Mesendoderm (in vitro differentiated cells): Measurements from ENCODE around the gene DLG5.
A peak's percentile ranks its signal among the peaks of the same experiment; 100 is the strongest.

Source experiments
- DNase-seq: peaks from one replicate; pipeline ENCODE4 v3.0.0; 2013
- H2AK5ac ChIP-seq: 2 replicates; pipeline ENCODE4 v1.6.1; 2013; ENCODE audit warnings: low read length, inconsistent platforms
- H2BK120ac ChIP-seq: 2 replicates; pipeline ENCODE4 v1.6.1; 2013; ENCODE audit warnings: low read depth, mild to moderate bottlenecking, low read length, moderate library complexity, mixed read lengths
- H2BK15ac ChIP-seq: replicated peaks from 2 replicates; pipeline ENCODE4 v1.6.1; 2013; ENCODE audit warnings: low read depth, mild to moderate bottlenecking, moderate library complexity
- H2BK5ac ChIP-seq: 2 replicates; pipeline ENCODE4 v1.6.1; 2013; ENCODE audit warnings: low read length, inconsistent platforms
- H3K18ac ChIP-seq: 2 replicates; pipeline ENCODE4 v1.6.1; 2013; ENCODE audit warnings: mild to moderate bottlenecking, low read length, mixed read lengths
- H3K23ac ChIP-seq: one replicate; pipeline ENCODE4 v1.6.1; 2013; ENCODE audit warnings: low read length
- H3K27ac ChIP-seq: 2 replicates; pipeline ENCODE4 v1.5.1; 2013; ENCODE audit warnings: low read depth, mild to moderate bottlenecking, inconsistent platforms, low read length, moderate library complexity
- H3K27me3 ChIP-seq: 2 replicates; pipeline ENCODE4 v1.6.1; 2013; ENCODE audit warnings: low read length, control low read depth, mild to moderate bottlenecking, inconsistent platforms; ENCODE audit not compliant: insufficient read depth, poor library complexity
- H3K36me3 ChIP-seq: 2 replicates; pipeline ENCODE4 v1.6.1; 2013; ENCODE audit warnings: low read length, inconsistent platforms; ENCODE audit not compliant: control insufficient read depth, insufficient read depth
- H3K4ac ChIP-seq: one replicate; pipeline ENCODE4 v1.6.1; 2013; ENCODE audit warnings: low read depth, mild to moderate bottlenecking, low read length, moderate library complexity
- H3K4me1 ChIP-seq: 2 replicates; pipeline ENCODE4 v1.6.1; 2013; ENCODE audit warnings: low read depth, low read length, inconsistent platforms; ENCODE audit not compliant: control insufficient read depth
- H3K4me2 ChIP-seq: 2 replicates; pipeline ENCODE4 v1.6.1; 2013; ENCODE audit warnings: low read length
- H3K4me3 ChIP-seq: 2 replicates; pipeline ENCODE4 v1.5.1; 2013; ENCODE audit warnings: mild to moderate bottlenecking, low read length
- H3K56ac ChIP-seq: one replicate; pipeline ENCODE4 v1.6.1; 2013; ENCODE audit warnings: low read length
- H3K79me1 ChIP-seq: 2 replicates; pipeline ENCODE4 v1.6.1; 2013; ENCODE audit warnings: low read length, inconsistent platforms
- H3K79me2 ChIP-seq: 2 replicates; pipeline ENCODE4 v1.6.1; 2013; ENCODE audit warnings: mild to moderate bottlenecking, low read length; ENCODE audit not compliant: control insufficient read depth, insufficient read depth
- H3K9ac ChIP-seq: 2 replicates; pipeline ENCODE4 v1.6.1; 2013; ENCODE audit warnings: low read length, inconsistent platforms
- H4K5ac ChIP-seq: one replicate; pipeline ENCODE4 v1.6.1; 2013; ENCODE audit warnings: low read length
- H4K8ac ChIP-seq: one replicate; pipeline ENCODE4 v1.6.1; 2013; ENCODE audit warnings: low read depth, mild to moderate bottlenecking, control low read depth, low read length, moderate library complexity
- WGBS: extraction: QIAGEN DNeasy Blood & Tissue Kit; methylation state at CpG from one replicate; pipeline ENCODE4 v1.1.7; 2013; ENCODE audit warnings: low lambda C conversion rate, missing lambda C conversion rate; ENCODE audit not compliant: insufficient coverage; ENCODE audit errors: extremely low coverage; 5-methylcytosine and 5-hydroxymethylcytosine counted together

Gene DLG5

GRCh38 chr10:77782328-77783061 lies 144.1 kb downstream of the DLG5 start:
- no CpG with 5 or more reads among the region's 8 CpGs for WGBS
- H3K4ac ChIP-seq = no peak overlapping the region
- peaks cover 13% of the 10 kb centered on the region for H3K36me3 ChIP-seq

GRCh38 chr10:77781451-77782327 lies 144.9 kb downstream of the DLG5 start:
- H4K5ac ChIP-seq = no peak overlapping the region
- no peak overlapping the region for H3K9ac ChIP-seq
- H3K4me3 ChIP-seq = no peak overlapping the region
- no peaks in the 10 kb centered on the region for H3K27me3 ChIP-seq
- H3K23ac ChIP-seq = no peak overlapping the region
- no peak overlapping the region for H2BK120ac ChIP-seq
- H2AK5ac ChIP-seq = no peak overlapping the region
- no peak overlapping the region for H3K18ac ChIP-seq
- no peak overlapping the region for H2BK5ac ChIP-seq
- no peak for DNase-seq
- no peak overlapping the region for H4K8ac ChIP-seq
- no peak overlapping the region for H3K27ac ChIP-seq
- H3K4me2 ChIP-seq = no peak overlapping the region
- no peak overlapping the region for H3K4ac ChIP-seq
- no peaks in the 10 kb centered on the region for H3K79me1 ChIP-seq
- no peak overlapping the region for H2BK15ac ChIP-seq
- H3K56ac ChIP-seq = no peak overlapping the region
- peaks cover 13% of the 10 kb centered on the region for H3K36me3 ChIP-seq
- H3K4me1 ChIP-seq = no peaks in the 10 kb centered on the region
- H3K79me2 ChIP-seq = no peaks in the 10 kb centered on the region
- WGBS = no CpG with 5 or more reads among the region's 27 CpGs

More at GRCh38 chr10:77782328-77783061, 144.1 kb downstream of the DLG5 start:
- H4K8ac ChIP-seq = no peak overlapping the region
- no peak for DNase-seq
- no peak overlapping the region for H2BK120ac ChIP-seq
- no peak overlapping the region for H3K27ac ChIP-seq
- H3K56ac ChIP-seq = no peak overlapping the region
- no peak overlapping the region for H3K9ac ChIP-seq
- no peaks in the 10 kb centered on the region for H3K4me1 ChIP-seq
- H2BK15ac ChIP-seq = no peak overlapping the region
- H3K4me3 ChIP-seq = no peak overlapping the region
- H2AK5ac ChIP-seq = no peak overlapping the region
- H2BK5ac ChIP-seq = no peak overlapping the region
- no peak overlapping the region for H3K18ac ChIP-seq
- H3K23ac ChIP-seq = no peak overlapping the region
- H3K27me3 ChIP-seq = no peaks in the 10 kb centered on the region
- H3K4me2 ChIP-seq = no peak overlapping the region
- no peak overlapping the region for H4K5ac ChIP-seq
- no peaks in the 10 kb centered on the region for H3K79me1 ChIP-seq
- no peaks in the 10 kb centered on the region for H3K79me2 ChIP-seq

GRCh38 chr10:77780180-77780579 lies 146.4 kb downstream of the DLG5 start:
- H3K4ac ChIP-seq = no peak overlapping the region
- DNase-seq = no peak
- no peak overlapping the region for H4K8ac ChIP-seq
- H3K79me1 ChIP-seq = no peaks in the 10 kb centered on the region
- H3K4me2 ChIP-seq = no peak overlapping the region
- no peak overlapping the region for H3K9ac ChIP-seq
- H3K27me3 ChIP-seq = no peaks in the 10 kb centered on the region
- H2BK120ac ChIP-seq = no peak overlapping the region
- H2AK5ac ChIP-seq = no peak overlapping the region
- WGBS = no CpG with 5 or more reads among the region's 9 CpGs
- peaks cover 13% of the 10 kb centered on the region for H3K36me3 ChIP-seq
- no peak overlapping the region for H2BK15ac ChIP-seq
- H3K27ac ChIP-seq = no peak overlapping the region
- no peak overlapping the region for H2BK5ac ChIP-seq
- no peak overlapping the region for H3K23ac ChIP-seq
- no peak overlapping the region for H3K18ac ChIP-seq
- no peak overlapping the region for H3K56ac ChIP-seq
- H3K4me1 ChIP-seq = no peaks in the 10 kb centered on the region
- H4K5ac ChIP-seq = no peak overlapping the region
- no peak overlapping the region for H3K4me3 ChIP-seq
- H3K79me2 ChIP-seq = no peaks in the 10 kb centered on the region

GRCh38 chr10:77776487-77776886 lies 150.1 kb downstream of the DLG5 start:
- H3K56ac ChIP-seq = no peak overlapping the region
- no peak overlapping the region for H3K4ac ChIP-seq
- no peak overlapping the region for H3K23ac ChIP-seq
- H3K79me2 ChIP-seq = no peaks in the 10 kb centered on the region
- H2BK5ac ChIP-seq = no peak overlapping the region
- no CpG with 5 or more reads among the region's 5 CpGs for WGBS
- no peaks in the 10 kb centered on the region for H3K79me1 ChIP-seq
- DNase-seq = peak; percentile 19
- H2BK120ac ChIP-seq = no peak overlapping the region
- no peak overlapping the region for H3K27ac ChIP-seq
- no peaks in the 10 kb centered on the region for H3K27me3 ChIP-seq
- H2AK5ac ChIP-seq = no peak overlapping the region
- H2BK15ac ChIP-seq = no peak overlapping the region
- no peak overlapping the region for H4K8ac ChIP-seq
- no peak overlapping the region for H4K5ac ChIP-seq
- no peak overlapping the region for H3K4me2 ChIP-seq
- H3K18ac ChIP-seq = no peak overlapping the region
- H3K4me3 ChIP-seq = no peak overlapping the region
- no peaks in the 10 kb centered on the region for H3K4me1 ChIP-seq
- H3K9ac ChIP-seq = no peak overlapping the region
- peaks cover 7% of the 10 kb centered on the region for H3K36me3 ChIP-seq

- Histone ChIP-seq H3K79me1 (no peaks in the 10 kb centered on the region), H3K79me2 (no peaks in the 10 kb centered on the region), H3K4me2 (no peak overlapping the region), H3K23ac (no peak overlapping the region), H3K27me3 (no peaks in the 10 kb centered on the region), H3K27ac (no peak overlapping the region), H3K36me3 (no peaks in the 10 kb centered on the region), H3K4me3 (no peak overlapping the region), H2AK5ac (no peak overlapping the region), H3K4ac (no peak overlapping the region), H2BK120ac (no peak overlapping the region), H2BK15ac (no peak overlapping the region), H4K5ac (no peak overlapping the region), H2BK5ac (no peak overlapping the region), H3K56ac (no peak overlapping the region), H3K9ac (no peak overlapping the region), H3K18ac (no peak overlapping the region), H4K8ac (no peak overlapping the region), H3K4me1 (no peaks in the 10 kb centered on the region)
- DNase-seq = peak; percentile 41
- no CpG with 5 or more reads among the region's 1 CpG for WGBS
Measured at GRCh38 chr10:77774940-77775391, 151.6 kb downstream of the DLG5 start.
